Measurements from ENCODE around the gene FBXO42. TPM values are rescaled to one million over a fixed set of nuclear protein-coding genes. Genes with fewer than 3 reads are reported as not detected.

The FBXO42 gene
- polyA plus RNA-seq, 3 donors = 11.6 to 18.4 (median 16.9) TPM

- Mint-ChIP-seq H3K36me3 (peaks cover 18 to 34% of the 10 kb centered on the region in 2 donors), H3K9me3 (no peaks in the 10 kb centered on the region), H3K27me3 (ENCODE audit: low read depth in 3 of 3) (no peaks in the 10 kb centered on the region), H3K4me1 (peaks cover 22% of the 10 kb centered on the region), H3K4me3 (no peak overlapping the region), H3K27ac (peak overlapping the region in 2 of 7 donors; percentile 33 to 63)
- TF ChIP-seq, protein P1, sequence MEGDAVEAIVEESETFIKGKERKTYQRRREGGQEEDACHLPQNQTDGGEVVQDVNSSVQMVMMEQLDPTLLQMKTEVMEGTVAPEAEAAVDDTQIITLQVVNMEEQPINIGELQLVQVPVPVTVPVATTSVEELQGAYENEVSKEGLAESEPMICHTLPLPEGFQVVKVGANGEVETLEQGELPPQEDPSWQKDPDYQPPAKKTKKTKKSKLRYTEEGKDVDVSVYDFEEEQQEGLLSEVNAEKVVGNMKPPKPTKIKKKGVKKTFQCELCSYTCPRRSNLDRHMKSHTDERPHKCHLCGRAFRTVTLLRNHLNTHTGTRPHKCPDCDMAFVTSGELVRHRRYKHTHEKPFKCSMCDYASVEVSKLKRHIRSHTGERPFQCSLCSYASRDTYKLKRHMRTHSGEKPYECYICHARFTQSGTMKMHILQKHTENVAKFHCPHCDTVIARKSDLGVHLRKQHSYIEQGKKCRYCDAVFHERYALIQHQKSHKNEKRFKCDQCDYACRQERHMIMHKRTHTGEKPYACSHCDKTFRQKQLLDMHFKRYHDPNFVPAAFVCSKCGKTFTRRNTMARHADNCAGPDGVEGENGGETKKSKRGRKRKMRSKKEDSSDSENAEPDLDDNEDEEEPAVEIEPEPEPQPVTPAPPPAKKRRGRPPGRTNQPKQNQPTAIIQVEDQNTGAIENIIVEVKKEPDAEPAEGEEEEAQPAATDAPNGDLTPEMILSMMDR (IDR thresholded peaks at IDR 0.05) = no peak
- H4K20me1 ChIP-seq (ENCODE audit: insufficient read depth, low read length) = peaks cover 98% of the 10 kb centered on the region
- H3K4me2 ChIP-seq (replicated peaks; ENCODE audit: extremely low read depth, low read length, poor library complexity, severe bottlenecking) = no peak overlapping the region
- no peak overlapping the region for H3K4me3 ChIP-seq (replicated peaks in 1 of 3; ENCODE audit: low read depth in 2 of 3, low read length in 3 of 3)
- no peak overlapping the region for H2AFZ ChIP-seq (ENCODE audit: insufficient read depth, low read depth, low read length, poor library complexity, severe bottlenecking)
- no peak for DNase-seq
- H3K9me3 ChIP-seq (replicated peaks in 1 of 2; ENCODE audit: control insufficient read depth in 1 of 2, insufficient read depth in 1 of 2, low read length in 2 of 2) = no peaks in the 10 kb centered on the region
- WGBS (ENCODE audit: insufficient coverage) = 87% methylated on average over 3 of the region's 4 CpGs
- H3K4me1 ChIP-seq (ENCODE audit: control insufficient read depth in 1 of 2, insufficient read depth in 2 of 2, low read length in 2 of 2) = peaks cover under 1 to 17% of the 10 kb centered on the region in 2 donors
- intact Hi-C loops (cut with micrococcal nuclease) = no loop called here
- H3K9ac ChIP-seq (ENCODE audit: insufficient read depth, low read length, poor library complexity, severe bottlenecking) = no peak overlapping the region
- no peak overlapping the region for H3K27ac ChIP-seq (ENCODE audit: low read depth in 1 of 2, low read length in 2 of 2)
- peaks cover 0 to 16% of the 10 kb centered on the region in 2 donors for H3K36me3 ChIP-seq (replicated peaks in 1 of 2; ENCODE audit: control insufficient read depth in 1 of 2, insufficient read depth in 2 of 2, low read length in 2 of 2)
- H3K27me3 ChIP-seq (ENCODE audit: control insufficient read depth in 2 of 2, insufficient read depth in 2 of 2, low read length in 2 of 2) = no peaks in the 10 kb centered on the region
- H3K79me2 ChIP-seq (ENCODE audit: insufficient read depth, low read length) = peaks cover 100% of the 10 kb centered on the region
These were observed 28.6 kb upstream of the FBXO42 start for GRCh38 chr1:16380868-16381267.

GRCh38 chr1:16378443-16378842 lies 26.2 kb upstream of the FBXO42 start:
- intact Hi-C loops (cut with micrococcal nuclease) = no loop called here
- H3K4me1 Mint-ChIP-seq = peaks cover 31% of the 10 kb centered on the region
- peak overlapping the region in 2 of 7 donors; percentile 26 to 36 for H3K27ac Mint-ChIP-seq

More at GRCh38 chr1:16378443-16378842, 26.2 kb upstream of the FBXO42 start:
- Histone ChIP-seq H3K9ac (ENCODE audit: insufficient read depth, low read length, poor library complexity, severe bottlenecking) (no peak overlapping the region), H3K79me2 (ENCODE audit: insufficient read depth, low read length) (peaks cover 100% of the 10 kb centered on the region), H4K20me1 (ENCODE audit: insufficient read depth, low read length) (peaks cover 99% of the 10 kb centered on the region), H3K27ac (ENCODE audit: low read depth in 1 of 2, low read length in 2 of 2) (no peak overlapping the region), H3K4me3 (replicated peaks in 1 of 3; ENCODE audit: low read depth in 2 of 3, low read length in 3 of 3) (no peak overlapping the region), H2AFZ (ENCODE audit: insufficient read depth, low read depth, low read length, poor library complexity, severe bottlenecking) (no peak overlapping the region), H3K36me3 (replicated peaks in 1 of 2; ENCODE audit: control insufficient read depth in 1 of 2, insufficient read depth in 2 of 2, low read length in 2 of 2) (peaks cover 0 to 12% of the 10 kb centered on the region in 2 donors), H3K4me1 (ENCODE audit: control insufficient read depth in 1 of 2, insufficient read depth in 2 of 2, low read length in 2 of 2) (peaks cover 8 to 24% of the 10 kb centered on the region in 2 donors), H3K9me3 (replicated peaks in 1 of 2; ENCODE audit: control insufficient read depth in 1 of 2, insufficient read depth in 1 of 2, low read length in 2 of 2) (no peaks in the 10 kb centered on the region), H3K27me3 (ENCODE audit: control insufficient read depth in 2 of 2, insufficient read depth in 2 of 2, low read length in 2 of 2) (no peaks in the 10 kb centered on the region), H3K4me2 (replicated peaks; ENCODE audit: extremely low read depth, low read length, poor library complexity, severe bottlenecking) (no peak overlapping the region)
- Mint-ChIP-seq H3K36me3 (peaks cover 13 to 43% of the 10 kb centered on the region in 2 donors), H3K4me3 (no peak overlapping the region), H3K9me3 (no peaks in the 10 kb centered on the region), H3K27me3 (ENCODE audit: low read depth in 3 of 3) (no peaks in the 10 kb centered on the region)
- 92% methylated on average over 2 of the region's 7 CpGs for WGBS (ENCODE audit: insufficient coverage)
- no peak for DNase-seq
- TF ChIP-seq, protein P1 (IDR thresholded peaks at IDR 0.05) = no peak

All from CD14-positive monocyte (primary cell).